H1 (cell line): ENCODE measurements around the gene CKB. TPM values are rescaled to one million over a fixed set of nuclear protein-coding genes. Genes with fewer than 3 reads are reported as not detected.

Source experiments
- CTCF ChIA-PET: fragments of 300-600 bp; sonication (Branson Sonifier 250); formaldehyde crosslinking; loops from one replicate; lab custom pipeline; 2021; ENCODE audit not compliant: partially characterized antibody; lab: Charles Lee
- POLR2A ChIA-PET: fragments of 300-600 bp; sonication (Branson Sonifier 250); formaldehyde crosslinking; loops from one replicate; lab custom pipeline; 2021; ENCODE audit warnings: inconsistent platforms; ENCODE audit not compliant: partially characterized antibody; lab: Charles Lee
- DNase-seq, 2 experiments: peaks; one replicate each; pipeline versions ENCODE4 v3.0.0 to v3.0.0-alpha.2; 2010 to 2022; ENCODE audit warnings: low spot score in 2 of 2, low read depth in 1 of 2, mixed read lengths in 1 of 2
- FAIRE-seq: peaks from 2 replicates; lab custom pipeline; 2011; peaks lifted over from hg19 to GRCh38; lab: Jason Lieb, UNC
- H2AFZ ChIP-seq: 2 replicates; pipeline ENCODE4 v1.8.1; 2012; ENCODE audit warnings: low read length, inconsistent platforms
- H2AK5ac ChIP-seq: 2 replicates; pipeline ENCODE4 v1.6.1; 2013; ENCODE audit warnings: low read depth, low read length
- H2BK120ac ChIP-seq: replicated peaks from 2 replicates; pipeline ENCODE3; 2013; ENCODE audit warnings: low read depth, low read length, inconsistent platforms
- H2BK12ac ChIP-seq: 2 replicates; pipeline ENCODE4 v1.6.1; 2013; ENCODE audit warnings: low read depth, low read length
- H2BK15ac ChIP-seq: 2 replicates; pipeline ENCODE4 v1.6.1; 2013; ENCODE audit warnings: low read length
- H2BK20ac ChIP-seq: 2 replicates; pipeline ENCODE4 v1.6.1; 2013; ENCODE audit warnings: low read length
- H2BK5ac ChIP-seq: 2 replicates; pipeline ENCODE4 v1.6.1; 2013; ENCODE audit warnings: low read depth, low read length
- H3K14ac ChIP-seq: 2 replicates; pipeline ENCODE4 v1.6.1; 2013; ENCODE audit warnings: inconsistent platforms; ENCODE audit not compliant: insufficient read length
- H3K18ac ChIP-seq: 2 replicates; pipeline ENCODE4 v1.6.1; 2013; ENCODE audit warnings: low read length; ENCODE audit errors: extremely low read depth
- H3K23ac ChIP-seq: 2 replicates; pipeline ENCODE4 v1.6.1; 2013; ENCODE audit warnings: inconsistent platforms; ENCODE audit not compliant: insufficient read length
- H3K23me2 ChIP-seq: 2 replicates; pipeline ENCODE4 v1.6.1; 2013; ENCODE audit warnings: low read depth, low read length
- H3K27ac ChIP-seq: 2 replicates; pipeline ENCODE4 v1.6.1; 2011; ENCODE audit warnings: low read depth, low read length, inconsistent platforms
- H3K27me3 ChIP-seq, 4 experiments: replicated peaks in 1 of 4; 1 replicate in 1 of 4; 2 replicates in 3 of 4; pipeline versions ENCODE4 v1.6.1 to v1.8.1; 2011 to 2013; ENCODE audit warnings: low read length in 3 of 4, mild to moderate bottlenecking in 3 of 4, inconsistent platforms in 2 of 4, mixed read lengths in 2 of 4, moderate library complexity in 1 of 4; ENCODE audit not compliant: control insufficient read depth in 3 of 4, insufficient read depth in 3 of 4; ENCODE audit errors: extremely low read depth in 1 of 4
- H3K36me3 ChIP-seq, 4 experiments: 2 replicates each; pipeline versions ENCODE4 v1.6.1 to v1.8.1; 2011 to 2013; ENCODE audit warnings: mild to moderate bottlenecking in 4 of 4, low read length in 3 of 4, moderate library complexity in 2 of 4, control low read depth in 1 of 4, inconsistent platforms in 1 of 4; ENCODE audit not compliant: insufficient read depth in 4 of 4, control insufficient read depth in 2 of 4
- H3K4ac ChIP-seq: replicated peaks from 2 replicates; pipeline ENCODE3; 2013; ENCODE audit warnings: low read length, low read depth, mixed read lengths, inconsistent platforms; ENCODE audit not compliant: insufficient read length
- H3K4me1 ChIP-seq, 4 experiments: replicated peaks in 1 of 4; 1 replicate in 1 of 4; 2 replicates in 3 of 4; pipeline versions ENCODE4 v1.6.1 to v1.8.1; 2011 to 2013; ENCODE audit warnings: low read length in 3 of 4, inconsistent platforms in 2 of 4, mixed read lengths in 1 of 4; ENCODE audit not compliant: insufficient read depth in 4 of 4, control insufficient read depth in 3 of 4
- H3K4me2 ChIP-seq, 2 experiments: 2 replicates each; pipeline versions ENCODE4 v1.6.1 to v1.8.1; 2011 to 2013; ENCODE audit warnings: low read depth in 2 of 2, low read length in 2 of 2, control low read depth in 1 of 2, inconsistent platforms in 1 of 2, mild to moderate bottlenecking in 1 of 2; ENCODE audit not compliant: insufficient read depth in 1 of 2
- H3K4me3 ChIP-seq, 4 experiments: fragments of 200-600, 300-600 bp in 1 of 4; sonication (generic), shearing (Covaris generic), sonication (Bioruptor Twin) in 1 of 4; 2 replicates each; pipeline versions ENCODE4 v1.5.1 to v1.8.1; 2011 to 2016; ENCODE audit warnings: low read length in 4 of 4, low read depth in 3 of 4, control low read depth in 2 of 4, inconsistent platforms in 2 of 4, mild to moderate bottlenecking in 2 of 4, mixed read lengths in 1 of 4, moderate library complexity in 1 of 4; ENCODE audit not compliant: insufficient read depth in 2 of 4; ENCODE audit errors: extremely low read depth in 1 of 4
- H3K56ac ChIP-seq: replicated peaks from 2 replicates; pipeline ENCODE3; 2013; ENCODE audit warnings: low read depth, mild to moderate bottlenecking, mixed read lengths, low read length, inconsistent platforms; ENCODE audit not compliant: insufficient read length
- H3K79me1 ChIP-seq: 2 replicates; pipeline ENCODE4 v1.6.1; 2013; ENCODE audit warnings: low read depth, low read length, control low read depth
- H3K79me2 ChIP-seq, 2 experiments: 2 replicates each; pipeline versions ENCODE4 v1.6.1 to v1.8.1; 2012 to 2013; ENCODE audit warnings: low read length in 2 of 2, mild to moderate bottlenecking in 2 of 2, inconsistent platforms in 1 of 2; ENCODE audit not compliant: insufficient read depth in 2 of 2, control insufficient read depth in 1 of 2
- H3K9ac ChIP-seq, 4 experiments: replicated peaks in 1 of 4; 1 replicate in 1 of 4; 2 replicates in 3 of 4; pipeline versions ENCODE4 v1.6.1 to v1.8.1; 2011 to 2013; ENCODE audit warnings: low read depth in 3 of 4, low read length in 3 of 4, control low read depth in 2 of 4, mild to moderate bottlenecking in 2 of 4, moderate library complexity in 2 of 4, inconsistent platforms in 1 of 4; ENCODE audit errors: extremely low read depth in 1 of 4
- H3K9me3 ChIP-seq, 2 experiments: 2 replicates each; pipeline versions ENCODE4 v1.6.1 to v1.8.1; 2012 to 2013; ENCODE audit warnings: mild to moderate bottlenecking in 2 of 2, moderate library complexity in 2 of 2, control low read depth in 1 of 2, inconsistent platforms in 1 of 2, low read depth in 1 of 2, low read length in 1 of 2, mixed read lengths in 1 of 2; ENCODE audit not compliant: insufficient read depth in 2 of 2
- H4K20me1 ChIP-seq, 2 experiments: replicated peaks in 1 of 2; 2 replicates each; pipeline versions ENCODE3 to v1.8.1; 2011 to 2013; ENCODE audit warnings: inconsistent platforms in 2 of 2, low read length in 2 of 2, mild to moderate bottlenecking in 1 of 2; ENCODE audit not compliant: insufficient read depth in 2 of 2, control insufficient read depth in 1 of 2
- H4K5ac ChIP-seq: 2 replicates; pipeline ENCODE4 v1.6.1; 2013; ENCODE audit warnings: low read length, low read depth, mixed read lengths, inconsistent platforms; ENCODE audit not compliant: insufficient read length
- H4K8ac ChIP-seq: 2 replicates; pipeline ENCODE4 v1.8.0; 2013; ENCODE audit warnings: mild to moderate bottlenecking, moderate library complexity, low read length, inconsistent platforms; ENCODE audit not compliant: insufficient read depth; ENCODE audit errors: extremely low read depth
- H4K91ac ChIP-seq: replicated peaks from 2 replicates; pipeline ENCODE3; 2013; ENCODE audit warnings: low read length, mixed read lengths, inconsistent platforms; ENCODE audit not compliant: insufficient read length
- ASH2L ChIP-seq: fragments of 200-600, 300-600 bp; sonication (generic); IDR thresholded peaks from one replicate; pipeline ENCODE4 v1.7.1; 2017; ENCODE audit warnings: low read length
- BACH1 ChIP-seq: IDR thresholded peaks from 2 replicates; pipeline ENCODE4 v1.6.1; 2012; ENCODE audit warnings: low read length, improper control_type of control experiment
- BCL11A ChIP-seq, 2 experiments: IDR thresholded peaks; one replicate each; pipeline ENCODE4 v1.6.1; 2011; ENCODE audit warnings: low read depth in 2 of 2, low read length in 2 of 2, mild to moderate bottlenecking in 2 of 2
- CHD2 ChIP-seq: IDR thresholded peaks from 2 replicates; pipeline ENCODE4 v1.6.1; 2012; ENCODE audit warnings: low read length, improper control_type of control experiment
- CTBP2 ChIP-seq: IDR thresholded peaks from 2 replicates; pipeline ENCODE4 v1.7.0; 2011; ENCODE audit warnings: borderline replicate concordance, mild to moderate bottlenecking, moderate library complexity, mixed read lengths, low read length; ENCODE audit not compliant: insufficient read depth, insufficient read length
- EGR1 ChIP-seq: IDR thresholded peaks from 2 replicates; pipeline ENCODE4 v1.6.1; 2011; ENCODE audit warnings: low read depth, low read length, borderline replicate concordance
- KDM1A ChIP-seq: fragments of 200-600, 300-600 bp; sonication (generic); IDR thresholded peaks from 2 replicates; pipeline ENCODE4 v1.7.1; 2016; ENCODE audit warnings: mild to moderate bottlenecking, low read length, borderline replicate concordance
- MAFK ChIP-seq: IDR thresholded peaks from 2 replicates; pipeline ENCODE4 v1.6.1; 2012; ENCODE audit warnings: low read depth, mild to moderate bottlenecking, improper control_type of control experiment, low read length
- RFX5 ChIP-seq: IDR thresholded peaks from 2 replicates; pipeline ENCODE4 v1.6.1; 2011; ENCODE audit warnings: low read depth, low read length, improper control_type of control experiment, borderline replicate concordance
- SRF ChIP-seq: IDR thresholded peaks from 2 replicates; pipeline ENCODE4 v1.6.1; 2011; ENCODE audit warnings: mild to moderate bottlenecking, low read depth, low read length, moderate library complexity
- YY1 ChIP-seq: IDR thresholded peaks from 2 replicates; pipeline ENCODE4 v1.6.1; 2011; ENCODE audit warnings: low read depth, mild to moderate bottlenecking, low read length
- WGBS, 2 experiments: shearing (Covaris generic) in 1 of 2; methylation state at CpG; one replicate each; pipeline versions ENCODE4 v1.1.6 to v1.1.7; 2013 to 2015; ENCODE audit warnings: low lambda C conversion rate in 2 of 2, mixed read lengths in 2 of 2, inconsistent platforms in 1 of 2, low coverage in 1 of 2, missing lambda C conversion rate in 1 of 2; ENCODE audit not compliant: insufficient replicate concordance in 2 of 2, insufficient coverage in 1 of 2, insufficient read length in 1 of 2; ENCODE audit errors: extremely low coverage in 1 of 2, missing lambda C conversion rate in 1 of 2; 5-methylcytosine and 5-hydroxymethylcytosine counted together
- polyA plus RNA-seq, 7 experiments: library from polyadenylated mRNA; depleted of rRNA in 3 of 7; stranded (reverse) in 5 of 7; unstranded in 2 of 7; fragments of >200 nt in 5 of 7; fragments of 200-250 nt in 2 of 7; gene quantifications; 1 replicate in 5 of 7; 2 replicates in 1 of 7; 4 replicates in 1 of 7; pipeline versions ENCODE4 v1.2.1 to v1.2.3, GENCODE V29; 2011 to 2013; ENCODE audit warnings: missing spikeins in 2 of 7, mixed read lengths in 2 of 7
- total RNA-seq: library from RNA; stranded (reverse); fragmentation: NEBNext Ultra II Directional; extraction: Animal tissue kit (Norgen Biotek cat#: 25700); gene quantifications from 2 replicates; pipeline ENCODE4 v1.2.1, GENCODE V29; 2021

CKB gene
- total and polyA plus RNA-seq, 2 of the 8 experiments (the other 6 are each of a cell fraction or from before 2014, with no cell fraction given), result 538 to 950 TPM

GRCh38 chr14:103546652-103547454, 24.2 kb upstream of the CKB start:
- peak overlapping the region; percentile 32 for H3K4ac ChIP-seq
- no peak overlapping the region for H3K27ac ChIP-seq
- no peak overlapping the region; a peak in 1 of 4 replicates for H3K4me2 ChIP-seq
- H3K23me2 ChIP-seq, result no peaks in the 10 kb centered on the region
- FAIRE-seq (peak; percentile 77), DNase-seq (peak in 1 of 2 experiments; percentile 98)
- no peak overlapping the region for H2AFZ ChIP-seq
- H4K20me1 ChIP-seq, result peaks cover 0 to 4% of the 10 kb centered on the region in 2 experiments
- H3K36me3 ChIP-seq, result no peaks in the 10 kb centered on the region
- no peak overlapping the region for H4K5ac ChIP-seq
- H3K9ac ChIP-seq, result no peak overlapping the region; a peak in 1 of 7 replicates
- H2BK20ac ChIP-seq, result no peak overlapping the region
- ChIA-PET POLR2A (interaction anchor here (0.8 to 29.8 kb wide), 9 partner anchors 8 to 210 kb away, joined by 3 to 844 read pairs (median 5); partner anchors contain the start of genes BAG5, CKB and COA8), CTCF (interaction anchor here (0.5 to 28.8 kb wide), 14 partner anchors 8 to 200 kb away, joined by 3 to 921 read pairs (median 4); partner anchors contain the start of genes CKB and TRMT61A)
- no peak overlapping the region for H3K23ac ChIP-seq
- H3K14ac ChIP-seq, result no peak overlapping the region
- H3K56ac ChIP-seq, result no peak overlapping the region
- H3K4me3 ChIP-seq, result no peak overlapping the region
- WGBS, 2 experiments, result 37% methylated on average over 21 of the region's 21 CpGs; no CpG with 5 or more reads in 1 of the 2 experiments
- no peaks in the 10 kb centered on the region for H3K79me2 ChIP-seq
- H2BK12ac ChIP-seq, result peak overlapping the region; percentile 92; the same call in 1 of the 2 replicates
- H3K79me1 ChIP-seq, result no peaks in the 10 kb centered on the region
- no peak overlapping the region for H2BK120ac ChIP-seq
- H2BK15ac ChIP-seq, result peak overlapping the region; percentile 97; the same call in 1 of the 2 replicates
- H3K9me3 ChIP-seq, result no peaks in the 10 kb centered on the region
- H3K4me1 ChIP-seq, result peaks cover 0 to 26% (median 22%) of the 10 kb centered on the region in 4 experiments; a peak in 6 of 7 replicates
- H3K27me3 ChIP-seq, result no peaks in the 10 kb centered on the region
- peak overlapping the region; percentile 42; the same call in 1 of the 2 replicates for H2BK5ac ChIP-seq
- H2AK5ac ChIP-seq, result no peak overlapping the region
- peak overlapping the region; percentile 69 for H4K8ac ChIP-seq
- H3K18ac ChIP-seq, result peak overlapping the region; percentile 75; the same call in 1 of the 2 replicates
- H4K91ac ChIP-seq, result peak overlapping the region; percentile 88
- no peak for TF ChIP-seq EGR1
- TF ChIP-seq ASH2L, result no peak
- TF ChIP-seq CTBP2, result peak; percentile 36
- TF ChIP-seq BCL11A (IDR thresholded peaks at IDR 0.05; ENCODE audit: low read depth in 2 of 2, low read length in 2 of 2), result no peak
- TF ChIP-seq MAFK, result no peak
- no peak for TF ChIP-seq RFX5
- no peak for TF ChIP-seq KDM1A
- TF ChIP-seq YY1, result peak; percentile 74
- TF ChIP-seq CHD2, result no peak
- no peak for TF ChIP-seq SRF
- TF ChIP-seq BACH1, result no peak
